Measurements from ENCODE around the gene TTC4. TPM values are rescaled to one million over a fixed set of nuclear protein-coding genes. Genes with fewer than 3 reads are reported as not detected.

Gene TTC4
- total RNA-seq, 1 donor from 2014 or later: 20.6 TPM

- no peaks in the 10 kb centered on the region for H3K27me3 ChIP-seq
- intact Hi-C loops (cut with DNase I): no loop called here
- no peaks in the 10 kb centered on the region for H3K9me3 ChIP-seq
- no peak for TF ChIP-seq CTCF (IDR thresholded peaks at IDR 0.05)
- no peaks in the 10 kb centered on the region for H3K4me1 ChIP-seq
- DNase-seq (ENCODE audit: low spot score in 2 of 2): no peak
- no peaks in the 10 kb centered on the region for H3K36me3 ChIP-seq
- no peak overlapping the region for H3K27ac ChIP-seq
- H3K4me3 ChIP-seq: no peak overlapping the region
Observed at GRCh38 chr1:54777011-54777410, 61.4 kb downstream of the TTC4 start.

- no peaks in the 10 kb centered on the region for H3K4me1 ChIP-seq
- no peaks in the 10 kb centered on the region for H3K27me3 ChIP-seq
- H3K9me3 ChIP-seq: no peaks in the 10 kb centered on the region
- intact Hi-C loops (cut with DNase I): no loop called here
- H3K36me3 ChIP-seq: no peaks in the 10 kb centered on the region
- DNase-seq (ENCODE audit: low spot score in 2 of 2): no peak
- no peak for TF ChIP-seq CTCF (IDR thresholded peaks at IDR 0.05)
- no peak overlapping the region for H3K27ac ChIP-seq
- H3K4me3 ChIP-seq: no peak overlapping the region
Observed at GRCh38 chr1:54777431-54777830, 61.8 kb downstream of the TTC4 start.

- H3K4me3 ChIP-seq: no peak overlapping the region
- H3K9me3 ChIP-seq: no peaks in the 10 kb centered on the region
- DNase-seq (ENCODE audit: low spot score in 2 of 2): no peak
- intact Hi-C loops (cut with DNase I): no loop called here
- H3K4me1 ChIP-seq: no peaks in the 10 kb centered on the region
- no peak for TF ChIP-seq CTCF (IDR thresholded peaks at IDR 0.05)
- H3K27me3 ChIP-seq: no peaks in the 10 kb centered on the region
- no peak overlapping the region for H3K27ac ChIP-seq
- H3K36me3 ChIP-seq: no peaks in the 10 kb centered on the region
Observed at GRCh38 chr1:54781023-54781723, 65.5 kb downstream of the TTC4 start.

- intact Hi-C loops (cut with DNase I): no loop called here
- Histone ChIP-seq H3K27me3 (no peaks in the 10 kb centered on the region), H3K9me3 (no peaks in the 10 kb centered on the region), H3K4me1 (no peaks in the 10 kb centered on the region), H3K27ac (no peak overlapping the region), H3K4me3 (no peak overlapping the region), H3K36me3 (no peaks in the 10 kb centered on the region)
- DNase-seq (ENCODE audit: low spot score in 2 of 2): no peak
- no peak for TF ChIP-seq CTCF (IDR thresholded peaks at IDR 0.05)
Observed at GRCh38 chr1:54782156-54782555, 66.5 kb downstream of the TTC4 start.

- intact Hi-C loops (cut with DNase I): no loop called here
- Histone ChIP-seq H3K27me3 (no peaks in the 10 kb centered on the region), H3K9me3 (no peaks in the 10 kb centered on the region), H3K27ac (no peak overlapping the region), H3K36me3 (no peaks in the 10 kb centered on the region), H3K4me1 (no peaks in the 10 kb centered on the region), H3K4me3 (no peak overlapping the region)
- no peak for DNase-seq (ENCODE audit: low spot score in 2 of 2)
- no peak for TF ChIP-seq CTCF (IDR thresholded peaks at IDR 0.05)
Observed at GRCh38 chr1:54782588-54782987, 66.9 kb downstream of the TTC4 start.

- intact Hi-C loops (cut with DNase I): no loop called here
- H3K27me3 ChIP-seq: no peaks in the 10 kb centered on the region
- H3K36me3 ChIP-seq: no peaks in the 10 kb centered on the region
- H3K4me1 ChIP-seq: no peaks in the 10 kb centered on the region
- TF ChIP-seq CTCF (IDR thresholded peaks at IDR 0.05): no peak
- H3K4me3 ChIP-seq: no peak overlapping the region
- H3K9me3 ChIP-seq: no peaks in the 10 kb centered on the region
- DNase-seq (ENCODE audit: low spot score in 2 of 2): no peak
- H3K27ac ChIP-seq: no peak overlapping the region
Observed at GRCh38 chr1:54784066-54784465, 68.4 kb downstream of the TTC4 start.

All from ascending aorta (tissue), 2 donors.